SH-SY5Y (cell line): Measurements from ENCODE around the gene DYRK1A.

Experiments
- GATA2 ChIP-seq: IDR thresholded peaks from 2 replicates; pipeline ENCODE4 v1.6.1; 2011; ENCODE audit warnings: mild to moderate bottlenecking, low read depth, low read length
- GATA3 ChIP-seq: IDR thresholded peaks from 2 replicates; pipeline ENCODE4 v1.6.1; 2011; ENCODE audit warnings: low read depth, mild to moderate bottlenecking, low read length, moderate library complexity

GRCh38 chr21:37331411-37331810 lies 35.2 kb upstream of the DYRK1A start:
- TF ChIP-seq GATA2 (no peak), GATA3 (no peak)
